ENCODE results near the gene HSPB6. TPM values are rescaled to one million over a fixed set of nuclear protein-coding genes. Genes with fewer than 3 reads are reported as not detected.
A peak's percentile ranks its signal among the peaks of the same experiment; 100 is the strongest.

HSPB6 gene
- total and polyA plus RNA-seq, 4 donors: 13.2 to 44.8 (median 24.5) TPM

DNA sequence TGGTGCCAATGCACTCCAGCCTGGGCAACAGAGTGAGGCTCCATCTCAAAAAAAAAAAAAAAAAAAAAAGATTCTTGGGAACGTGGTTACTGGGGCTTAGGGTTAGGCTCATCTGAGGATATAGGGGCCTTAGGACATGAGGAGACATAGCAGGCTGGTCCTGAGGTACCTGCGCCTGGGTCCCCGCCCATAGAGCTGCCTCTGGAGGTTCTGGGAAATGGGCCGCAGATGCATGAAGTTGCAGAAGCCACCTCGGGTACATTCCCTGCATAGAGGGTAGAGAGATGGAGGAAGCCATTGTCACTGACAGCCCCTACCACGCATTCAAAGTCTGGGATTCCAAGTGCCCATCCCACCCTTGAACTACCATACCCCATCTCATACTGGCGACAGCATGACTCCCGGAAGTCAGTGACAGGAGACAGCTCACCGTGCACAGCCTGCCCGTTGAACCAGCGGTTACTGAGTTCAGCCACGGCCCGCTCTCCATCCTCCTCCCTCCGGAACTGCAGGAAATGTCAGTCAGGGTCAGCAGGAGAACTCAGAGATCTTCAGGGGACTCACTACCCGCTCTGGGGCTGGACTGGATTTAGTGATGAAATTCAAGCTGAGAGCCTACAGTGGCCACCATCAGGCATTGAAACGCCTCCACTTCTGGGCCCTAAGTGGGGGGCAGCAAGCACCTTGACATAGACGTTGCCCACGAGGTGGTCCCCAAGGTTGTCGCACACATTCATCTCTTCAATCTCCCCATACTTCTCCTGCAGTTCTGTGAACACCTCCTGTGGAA lies 13.0 kb downstream of the HSPB6 start:
- Histone ChIP-seq H3K9ac (ENCODE audit: insufficient read depth in 1 of 2, low read length in 2 of 2) (no peak overlapping the region), H3K4me1 (ENCODE audit: control insufficient read depth in 5 of 5, insufficient read depth in 5 of 5, low read length in 5 of 5) (peaks cover 0 to 33% (median 8%) of the 10 kb centered on the region in 5 donors), H3K36me3 (ENCODE audit: control insufficient read depth in 4 of 4, insufficient read depth in 4 of 4, low read length in 4 of 4) (peaks cover 0 to 9% (median 3%) of the 10 kb centered on the region in 4 donors), H3K9me3 (ENCODE audit: control insufficient read depth in 4 of 4, insufficient read depth in 3 of 4, low read length in 3 of 4) (no peaks in the 10 kb centered on the region), H3K27ac (ENCODE audit: low read depth in 1 of 2, low read length in 1 of 2) (peak overlapping the region in 1 of 2 donors; percentile 99), H3K27me3 (ENCODE audit: control insufficient read depth in 3 of 3, insufficient read depth in 3 of 3, low read length in 2 of 3) (no peaks in the 10 kb centered on the region), H3K4me3 (no peak overlapping the region)
- ATAC-seq (ENCODE audit: insufficient read depth, low FRiP score): no peak
- no peak for TF ChIP-seq CTCF (IDR thresholded peaks at IDR 0.05; ENCODE audit: control extremely low read depth, extremely low read depth)
- 88 to 89% methylated on average over 19 of the region's 19 CpGs for whole genome bisulfite sequencing, 2 donors
- DNase-seq: no peak

DNA sequence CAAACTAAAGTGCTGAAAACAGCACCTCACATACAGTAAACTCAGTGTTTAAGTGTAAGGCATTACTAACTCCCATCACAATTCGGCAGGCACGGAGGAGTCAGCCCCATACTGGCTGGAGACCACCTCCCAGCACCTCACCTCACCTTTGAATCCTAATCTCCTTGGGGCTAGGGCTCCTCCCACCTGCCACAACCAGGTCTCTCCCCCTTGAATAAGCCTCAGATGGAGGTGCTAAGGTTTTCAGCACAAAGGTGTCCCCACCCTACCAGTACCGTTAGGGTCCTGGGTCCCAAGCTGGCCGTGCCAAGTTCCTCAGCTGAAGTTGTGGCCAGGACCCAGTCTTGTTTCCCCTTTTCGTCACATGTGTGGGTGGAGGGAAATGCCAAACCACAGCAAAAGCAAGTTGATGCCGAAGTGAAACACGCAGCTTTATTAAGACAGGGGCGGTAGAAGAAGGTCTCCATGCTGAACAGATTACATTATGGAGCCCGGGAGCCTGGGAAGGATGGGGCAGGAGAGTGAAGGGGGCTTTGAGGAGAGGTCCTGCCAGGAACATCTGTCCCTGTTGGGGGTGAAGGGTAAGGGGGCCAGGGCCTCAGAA lies 14.6 kb downstream of the HSPB6 start, which contains the start of gene IGFLR1:
Gene IGFLR1, minus strand, starts transcription at position 332 of the 604 bp plus-strand sequence. CDS start 1,272 bp downstream, outside the sequence.
- H3K4me3 ChIP-seq: no peak within 1 kb of the TSS

DNA sequence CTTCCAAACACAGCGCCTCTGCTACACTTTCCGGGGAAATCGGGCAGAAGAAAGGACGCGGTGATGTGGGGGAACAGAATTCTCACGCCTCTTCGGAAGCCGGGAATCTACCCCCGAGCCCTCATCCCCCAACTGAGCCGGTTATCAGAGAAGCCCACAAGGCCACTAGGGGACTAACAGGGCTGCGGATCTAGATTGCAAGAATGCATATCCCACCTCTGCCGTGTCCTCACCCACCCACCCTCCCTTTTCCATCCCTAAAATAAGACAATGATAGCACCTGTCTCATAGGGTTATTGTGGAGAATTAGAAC lies 15.7 kb downstream of the HSPB6 start:
- 1 to 7% methylated on average over 12 of the region's 12 CpGs for WGBS, 2 donors
- DNase-seq: no peak
- Histone ChIP-seq H3K4me1 (ENCODE audit: control insufficient read depth in 5 of 5, insufficient read depth in 5 of 5, low read length in 5 of 5) (peaks cover 0 to 27% (median 5%) of the 10 kb centered on the region in 5 donors), H3K9me3 (ENCODE audit: control insufficient read depth in 4 of 4, insufficient read depth in 3 of 4, low read length in 3 of 4) (no peaks in the 10 kb centered on the region), H3K9ac (ENCODE audit: insufficient read depth in 1 of 2, low read length in 2 of 2) (peak overlapping the region in 1 of 2 donors; percentile 23), H3K27me3 (ENCODE audit: control insufficient read depth in 3 of 3, insufficient read depth in 3 of 3, low read length in 2 of 3) (no peaks in the 10 kb centered on the region), H3K36me3 (ENCODE audit: control insufficient read depth in 4 of 4, insufficient read depth in 4 of 4, low read length in 4 of 4) (peaks cover 3 to 28% (median 14%) of the 10 kb centered on the region in 4 donors), H3K27ac (ENCODE audit: low read depth in 1 of 2, low read length in 1 of 2) (peak overlapping the region; percentile 74 to 94), H3K4me3 (no peak overlapping the region)
- TF ChIP-seq CTCF (IDR thresholded peaks at IDR 0.05; ENCODE audit: control extremely low read depth, extremely low read depth): no peak
- no peak for ATAC-seq (ENCODE audit: insufficient read depth, low FRiP score)

More for the DNA sequence above, 14.6 kb downstream of the HSPB6 start, which contains the start of gene IGFLR1:
- Histone ChIP-seq H3K4me1 (ENCODE audit: control insufficient read depth in 5 of 5, insufficient read depth in 5 of 5, low read length in 5 of 5) (peaks cover 0 to 30% (median 8%) of the 10 kb centered on the region in 5 donors), H3K9ac (ENCODE audit: insufficient read depth in 1 of 2, low read length in 2 of 2) (no peak within 1 kb of the TSS), H3K9me3 (ENCODE audit: control insufficient read depth in 4 of 4, insufficient read depth in 3 of 4, low read length in 3 of 4) (no peaks in the 10 kb centered on the region), H3K36me3 (ENCODE audit: control insufficient read depth in 4 of 4, insufficient read depth in 4 of 4, low read length in 4 of 4) (peaks cover 3 to 19% (median 10%) of the 10 kb centered on the region in 4 donors), H3K27me3 (ENCODE audit: control insufficient read depth in 3 of 3, insufficient read depth in 3 of 3, low read length in 2 of 3) (no peaks in the 10 kb centered on the region), H3K27ac (ENCODE audit: low read depth in 1 of 2, low read length in 1 of 2) (peak within 1 kb of the TSS in 1 of 2 donors; percentile 69)
- DNase-seq (no peak), ATAC-seq (ENCODE audit: insufficient read depth, low FRiP score) (no peak)
- no peak for TF ChIP-seq CTCF (IDR thresholded peaks at IDR 0.05; ENCODE audit: control extremely low read depth, extremely low read depth)
- WGBS, 2 donors: 24 to 58% methylated on average over 9 of the region's 9 CpGs

Data from lung (tissue), 12 donors.